K562 (cell line): ENCODE data around the gene BAIAP2L2. TPM values are rescaled to one million over a fixed set of nuclear protein-coding genes. Genes with fewer than 3 reads are reported as not detected.

Experiments
- ATAC-seq: fragments of 200-7000 bp; cut with Tn5 transposase; 3 replicates; pipeline ENCODE4 v1.9.1; 2020; ENCODE audit warnings: moderate library complexity
- BruUV-seq: library from RNA; stranded (reverse); fragments of 400-500 nt; replicated peaks from 2 replicates; lab custom pipeline; 2021; lab: Mats Ljungman, UMichigan
- CTCF ChIA-PET: fragments of 300-600 bp; formaldehyde crosslinking; extraction: SDS; loops from one replicate; lab custom pipeline; 2021; ENCODE audit warnings: low intra/inter-chr PET ratio; lab: Yijun Ruan, JAX
- POLR2A ChIA-PET: fragments of 300-600, 350-650 bp; sonication (Branson Sonifier 250); formaldehyde crosslinking; extraction: SDS; loops from one replicate; lab custom pipeline; 2021; ENCODE audit warnings: antibody characterized with exemption, inconsistent platforms; lab: Yijun Ruan, JAX
- DNase-seq, 4 experiments: peaks; one replicate each; pipeline versions ENCODE4 v3.0.0 to v3.0.0-alpha.2; 2011 to 2018; ENCODE audit warnings: low spot score in 3 of 4, mixed read lengths in 3 of 4; ENCODE audit errors: extremely low read depth in 1 of 4
- FAIRE-seq: peaks from 2 replicates; lab custom pipeline; 2011; peaks lifted over from hg19 to GRCh38; lab: Jason Lieb, UNC
- H2AFZ ChIP-seq: 2 replicates; pipeline ENCODE4 v1.6.0; 2011; ENCODE audit warnings: low read depth, low read length, control low read depth, inconsistent platforms
- H3K27ac ChIP-seq: fragments of 200-600 bp; 3 replicates; pipeline ENCODE4 v1.8.0; 2011; ENCODE audit warnings: low read depth, mild to moderate bottlenecking, control low read depth, inconsistent platforms, low read length, moderate library complexity, mixed read lengths; ENCODE audit errors: extremely low read depth
- H3K27me3 ChIP-seq, 2 experiments: fragments of 300-600 bp in 1 of 2; 2 replicates in 1 of 2; 3 replicates in 1 of 2; pipeline versions ENCODE4 v1.6.0 to v1.8.0; 2011; ENCODE audit warnings: inconsistent platforms in 2 of 2, low read length in 2 of 2, mild to moderate bottlenecking in 1 of 2, mixed read lengths in 1 of 2, moderate library complexity in 1 of 2; ENCODE audit not compliant: control insufficient read depth in 2 of 2, insufficient read depth in 2 of 2
- H3K36me3 ChIP-seq: fragments of 300-600 bp; 3 replicates; pipeline ENCODE4 v1.8.0; 2011; ENCODE audit warnings: mild to moderate bottlenecking, low read length, inconsistent platforms; ENCODE audit not compliant: control insufficient read depth, insufficient read depth
- H3K4me1 ChIP-seq, 2 experiments: fragments of 200-600 bp in 1 of 2; replicated peaks in 1 of 2; 2 replicates in 1 of 2; 3 replicates in 1 of 2; pipeline versions ENCODE4 v1.5.1 to v1.8.0; 2011; ENCODE audit warnings: inconsistent platforms in 2 of 2, low read length in 2 of 2, mild to moderate bottlenecking in 1 of 2, mixed read lengths in 1 of 2, moderate library complexity in 1 of 2; ENCODE audit not compliant: control insufficient read depth in 2 of 2, insufficient read depth in 2 of 2
- H3K4me2 ChIP-seq: 2 replicates; pipeline ENCODE4 v1.6.1; 2011; ENCODE audit warnings: low read length, control low read depth, inconsistent platforms, mixed read lengths; ENCODE audit not compliant: insufficient read depth
- H3K4me3 ChIP-seq: fragments of 200-600 bp; sonication (generic), shearing (Covaris generic); 2 replicates; pipeline ENCODE4 v1.5.1; 2016; ENCODE audit warnings: control low read depth, inconsistent platforms
- H3K79me2 ChIP-seq: fragments of 200-600 bp; 3 replicates; pipeline ENCODE4 v1.8.0; 2011; ENCODE audit warnings: low read length, inconsistent platforms; ENCODE audit not compliant: control insufficient read depth, insufficient read depth
- H3K9ac ChIP-seq, 2 experiments: 2 replicates each; pipeline versions ENCODE4 v1.6.0 to v1.6.1; 2011; ENCODE audit warnings: low read depth in 2 of 2, low read length in 2 of 2, control low read depth in 1 of 2, inconsistent platforms in 1 of 2, mild to moderate bottlenecking in 1 of 2, mixed read lengths in 1 of 2; ENCODE audit not compliant: insufficient read depth in 1 of 2
- H3K9me1 ChIP-seq: one replicate; pipeline ENCODE4 v1.6.0; 2011; ENCODE audit warnings: inconsistent platforms, mild to moderate bottlenecking, low read length, moderate library complexity; ENCODE audit not compliant: control insufficient read depth, insufficient read depth
- H3K9me3 ChIP-seq: replicated peaks from 2 replicates; pipeline ENCODE4 v1.5.1; 2011; ENCODE audit warnings: low read depth, low read length, inconsistent platforms; ENCODE audit not compliant: control insufficient read depth, insufficient read depth
- H4K20me1 ChIP-seq: replicated peaks from 2 replicates; pipeline ENCODE4 v1.6.1; 2011; ENCODE audit warnings: low read length, inconsistent platforms, mixed read lengths; ENCODE audit not compliant: control insufficient read depth, insufficient read depth
- NR1H2 ChIP-seq: sonication (generic); formaldehyde crosslinking; IDR thresholded peaks from 2 replicates; pipeline ENCODE4 v1.4.0; 2020; ENCODE audit warnings: mild to moderate bottlenecking, missing genetic modification reagents
- NR2C1 ChIP-seq, 2 experiments: fragments of 450-650 bp; IDR thresholded peaks; 2 replicates each; pipeline ENCODE4 v1.6.1; 2017; ENCODE audit warnings: mild to moderate bottlenecking in 2 of 2, antibody characterized with exemption in 1 of 2, inconsistent platforms in 1 of 2, missing compliant biosample characterization in 1 of 2, missing genetic modification characterization in 1 of 2
- ZNF431 ChIP-seq: sonication (generic); formaldehyde crosslinking; IDR thresholded peaks from 2 replicates; pipeline ENCODE4 v1.8.0; 2022; ENCODE audit warnings: mild to moderate bottlenecking, missing genetic modification reagents
- ZNF586 ChIP-seq: fragments of 450-650 bp; formaldehyde crosslinking; conservative IDR thresholded peaks from 2 replicates; pipeline ENCODE4 v1.4.0; 2020; ENCODE audit warnings: mild to moderate bottlenecking, moderate library complexity
- ZNF707 ChIP-seq: fragments of 250-450 bp; sonication (Bioruptor Pico); conservative IDR thresholded peaks from 2 replicates; pipeline ENCODE4 v1.8.0; 2022; ENCODE audit warnings: inconsistent platforms, mild to moderate bottlenecking, moderate library complexity
- WGBS: fragments of 100-300 bp; shearing (Covaris generic); methylation state at CpG from one replicate; pipeline ENCODE4 v1.1.6; 2016; ENCODE audit warnings: low coverage, mixed read lengths; ENCODE audit not compliant: insufficient coverage; ENCODE audit errors: missing lambda C conversion rate; 5-methylcytosine and 5-hydroxymethylcytosine counted together
- in situ Hi-C: fragments of 300-500 bp; cut with MboI; formaldehyde crosslinking; loops from 4 replicates; pipeline ENCODE4 v1.15.0; 2018; ENCODE audit warnings: inconsistent platforms, mixed read lengths
- intact Hi-C: fragments of 100-400 bp; cut with micrococcal nuclease; formaldehyde crosslinking; loops from 2 replicates; pipeline ENCODE4 v1.14.2; 2022
- polyA plus RNA-seq, 8 experiments: library from polyadenylated mRNA; depleted of rRNA in 4 of 8; stranded (reverse) in 5 of 8; unstranded in 3 of 8; fragments of >200 nt; fragmentation: Nextera tagmentation in 2 of 8; fragmentation: Illumina TruSeq in 1 of 8; extraction: Ambion mirVana in 2 of 8; extraction: Trizol in 1 of 8; gene quantifications; 2 replicates each; pipeline versions ENCODE4 v1.2.1 to v1.2.3, GENCODE V29; 2011 to 2014; ENCODE audit warnings: inconsistent platforms in 1 of 8, missing spikeins in 1 of 8
- total RNA-seq, 7 experiments: library from RNA; depleted of rRNA in 6 of 7; stranded (reverse); fragments of >200 nt in 6 of 7; fragmentation: Illumina TruSeq in 2 of 7; extraction: Trizol in 2 of 7; gene quantifications; 2 replicates each; pipeline versions ENCODE4 v1.2.1 to v1.2.3, GENCODE V29; 2011 to 2021; ENCODE audit warnings: low replicate concordance in 1 of 7
- TF ChIP-seq, protein P1 (sequence below): fragments of 250-450 bp; sonication (Bioruptor Pico); IDR thresholded peaks from 2 replicates; pipeline ENCODE4 v1.5.0; 2020; ENCODE audit warnings: mild to moderate bottlenecking, borderline replicate concordance

The BAIAP2L2 gene
- total and polyA plus RNA-seq, 9 of the 15 experiments (the other 6 are each of a cell fraction or from before 2014, with no cell fraction given): 0.04 to 0.22 (median 0.07) TPM; not detected in 4

GRCh38 chr22:38087855-38088254 is 22.6 kb downstream of the BAIAP2L2 start:
- H3K9me3 ChIP-seq: no peaks in the 10 kb centered on the region
- no peak overlapping the region for H3K4me3 ChIP-seq
- peaks cover 0 to 33% of the 10 kb centered on the region in 2 experiments; a peak in 2 of 5 replicates for H3K4me1 ChIP-seq
- H3K9me1 ChIP-seq: no peaks in the 10 kb centered on the region
- no peak for DNase-seq
- intact Hi-C loops (no loop called here), in situ Hi-C loops (no loop called here)
- ATAC-seq: no peak
- no peak overlapping the region for H2AFZ ChIP-seq
- no peaks in the 10 kb centered on the region for H3K36me3 ChIP-seq
- no peaks in the 10 kb centered on the region for H3K79me2 ChIP-seq
- POLR2A ChIA-PET: no interaction called here
- CTCF ChIA-PET: no interaction called here
- H3K27ac ChIP-seq: no peak overlapping the region
- no peaks in the 10 kb centered on the region for H4K20me1 ChIP-seq
- peaks cover 2 to 34% of the 10 kb centered on the region in 2 experiments; a peak in 2 of 5 replicates for H3K27me3 ChIP-seq
- FAIRE-seq: no peak
- no peak overlapping the region for H3K4me2 ChIP-seq
- 39% methylated on average over 11 of the region's 12 CpGs for WGBS
- H3K9ac ChIP-seq: peak overlapping the region in 1 of 2 experiments; percentile 48; a peak in 1 of 4 replicates
- no TSS peak for BruUV-seq
- TF ChIP-seq ZNF431 (CRISPR knock-in tag): no peak
- no peak for TF ChIP-seq ZNF707 (CRISPR knock-in tag)
- no peak for TF ChIP-seq NR1H2 (CRISPR knock-in tag)
- TF ChIP-seq ZNF586: no peak

DNA sequence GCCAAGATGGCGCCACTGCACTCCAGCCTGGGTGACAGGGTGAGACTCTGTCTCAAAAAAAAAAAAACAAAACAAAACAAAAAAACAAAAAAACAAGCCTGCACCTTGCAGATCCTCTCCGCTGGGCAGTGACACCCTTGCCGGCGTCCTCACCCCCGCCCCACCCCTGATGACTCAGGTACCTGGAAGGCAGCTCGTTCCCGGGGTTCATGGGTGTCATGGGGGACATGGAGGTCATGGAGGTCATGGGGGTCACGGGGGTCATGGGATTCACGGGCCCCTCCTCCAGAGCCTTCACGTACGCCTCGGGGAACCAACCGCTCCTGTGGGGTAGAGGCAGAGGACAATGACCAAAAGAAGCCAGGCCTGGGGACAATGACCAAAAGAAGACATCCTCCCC is 23.5 kb downstream of the BAIAP2L2 start:
- FAIRE-seq (no peak), DNase-seq (no peak), ATAC-seq (no peak)
- WGBS: 20% methylated on average over 8 of the region's 13 CpGs
- no peak overlapping the region for H3K27ac ChIP-seq
- CTCF ChIA-PET: no interaction called here
- BruUV-seq: no TSS peak
- H3K4me3 ChIP-seq: no peak overlapping the region
- peaks cover 2 to 34% of the 10 kb centered on the region in 2 experiments; a peak in 2 of 5 replicates for H3K27me3 ChIP-seq
- TF ChIP-seq, protein P1, sequence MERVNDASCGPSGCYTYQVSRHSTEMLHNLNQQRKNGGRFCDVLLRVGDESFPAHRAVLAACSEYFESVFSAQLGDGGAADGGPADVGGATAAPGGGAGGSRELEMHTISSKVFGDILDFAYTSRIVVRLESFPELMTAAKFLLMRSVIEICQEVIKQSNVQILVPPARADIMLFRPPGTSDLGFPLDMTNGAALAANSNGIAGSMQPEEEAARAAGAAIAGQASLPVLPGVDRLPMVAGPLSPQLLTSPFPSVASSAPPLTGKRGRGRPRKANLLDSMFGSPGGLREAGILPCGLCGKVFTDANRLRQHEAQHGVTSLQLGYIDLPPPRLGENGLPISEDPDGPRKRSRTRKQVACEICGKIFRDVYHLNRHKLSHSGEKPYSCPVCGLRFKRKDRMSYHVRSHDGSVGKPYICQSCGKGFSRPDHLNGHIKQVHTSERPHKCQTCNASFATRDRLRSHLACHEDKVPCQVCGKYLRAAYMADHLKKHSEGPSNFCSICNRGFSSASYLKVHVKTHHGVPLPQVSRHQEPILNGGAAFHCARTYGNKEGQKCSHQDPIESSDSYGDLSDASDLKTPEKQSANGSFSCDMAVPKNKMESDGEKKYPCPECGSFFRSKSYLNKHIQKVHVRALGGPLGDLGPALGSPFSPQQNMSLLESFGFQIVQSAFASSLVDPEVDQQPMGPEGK (CRISPR knock-in tag): no peak
- TF ChIP-seq NR2C1 (IDR thresholded peaks at IDR 0.05): no peak
- TF ChIP-seq NR2C1 (tag; IDR thresholded peaks at IDR 0.05): peak; percentile 32; the same call in 1 of the 2 replicates
- no peaks in the 10 kb centered on the region for H3K9me3 ChIP-seq
- no peaks in the 10 kb centered on the region for H3K36me3 ChIP-seq
- in situ Hi-C loops (no loop called here), intact Hi-C loops (no loop called here)
- no peaks in the 10 kb centered on the region for H3K9me1 ChIP-seq
- no peaks in the 10 kb centered on the region for H4K20me1 ChIP-seq
- no peak overlapping the region for H3K4me2 ChIP-seq
- no peak overlapping the region for H2AFZ ChIP-seq
- POLR2A ChIA-PET: interaction anchor here (0.6 kb wide), 1 partner anchor 107 kb away, joined by 3 read pairs; no protein-coding TSS in a partner anchor
- peaks cover 0 to 42% of the 10 kb centered on the region in 2 experiments; a peak in 2 of 5 replicates for H3K4me1 ChIP-seq
- no peak overlapping the region; a peak in 1 of 4 replicates for H3K9ac ChIP-seq
- no peaks in the 10 kb centered on the region for H3K79me2 ChIP-seq
